ENCODE data around the gene ST6GALNAC3.

The ST6GALNAC3 gene

GRCh38 chr1:76481672-76482071 is 407.1 kb downstream of the ST6GALNAC3 start:
- CTCF ChIA-PET: no interaction called here
- no peak for DNase-seq (ENCODE audit: low read depth, low spot score)
- no peak overlapping the region for H3K4me3 ChIP-seq (ENCODE audit: low read depth, low read length)
- no peak for TF ChIP-seq CTCF (IDR thresholded peaks at IDR 0.05; ENCODE audit: insufficient read depth, low read length, missing control alignments)
- POLR2A ChIA-PET: no interaction called here

GRCh38 chr1:76482272-76482671 is 407.7 kb downstream of the ST6GALNAC3 start:
- POLR2A ChIA-PET: no interaction called here
- DNase-seq (ENCODE audit: low read depth, low spot score): no peak
- CTCF ChIA-PET: no interaction called here
- TF ChIP-seq CTCF (IDR thresholded peaks at IDR 0.05; ENCODE audit: insufficient read depth, low read length, missing control alignments): no peak
- no peak overlapping the region for H3K4me3 ChIP-seq (ENCODE audit: low read depth, low read length)

- no peak overlapping the region for H3K4me3 ChIP-seq (ENCODE audit: low read depth, low read length)
- ChIA-PET CTCF (no interaction called here), POLR2A (no interaction called here)
- DNase-seq (ENCODE audit: low read depth, low spot score): no peak
- TF ChIP-seq CTCF (IDR thresholded peaks at IDR 0.05; ENCODE audit: insufficient read depth, low read length, missing control alignments): no peak
Measured at GRCh38 chr1:76491737-76492136, 417.2 kb downstream of the ST6GALNAC3 start.

- TF ChIP-seq CTCF (IDR thresholded peaks at IDR 0.05; ENCODE audit: insufficient read depth, low read length, missing control alignments): no peak
- ChIA-PET CTCF (no interaction called here), POLR2A (no interaction called here)
- no peak overlapping the region for H3K4me3 ChIP-seq (ENCODE audit: low read depth, low read length)
- no peak for DNase-seq (ENCODE audit: low read depth, low spot score)
Measured at GRCh38 chr1:76492752-76493430, 418.3 kb downstream of the ST6GALNAC3 start.

- TF ChIP-seq CTCF (IDR thresholded peaks at IDR 0.05; ENCODE audit: insufficient read depth, low read length, missing control alignments): no peak
- no peak for DNase-seq (ENCODE audit: low read depth, low spot score)
Measured at GRCh38 chr1:76494807-76495206, 420.3 kb downstream of the ST6GALNAC3 start.

GRCh38 chr1:76496871-76497270 is 422.3 kb downstream of the ST6GALNAC3 start:
- ChIA-PET CTCF (no interaction called here), POLR2A (no interaction called here)
- no peak overlapping the region for H3K4me3 ChIP-seq (ENCODE audit: low read depth, low read length)
- no peak for TF ChIP-seq CTCF (IDR thresholded peaks at IDR 0.05; ENCODE audit: insufficient read depth, low read length, missing control alignments)
- no peak for DNase-seq (ENCODE audit: low read depth, low spot score)

More at GRCh38 chr1:76494807-76495206, 420.3 kb downstream of the ST6GALNAC3 start:
- H3K4me3 ChIP-seq (ENCODE audit: low read depth, low read length): no peak overlapping the region
- ChIA-PET POLR2A (interaction anchor here (0.6 kb wide), 1 partner anchor 373 kb away, joined by 3 read pairs; the partner anchor contains the start of gene ST6GALNAC5), CTCF (no interaction called here)

All from AG04449 (cell line).